GM19025 (cell line): ENCODE measurements around the gene ARHGAP40.

Experiments used
- ATAC-seq: cut with Tn5 transposase; IDR thresholded peaks from one replicate; pipeline ENCODE4 v1.9.1; 2021; ENCODE audit warnings: mild to moderate bottlenecking, low read depth, moderate library complexity; ENCODE audit not compliant: unreplicated experiment

ARHGAP40 gene

GRCh38 chr20:38645980-38646858 lies 44.6 kb downstream of the ARHGAP40 start:
- ATAC-seq, result peak; percentile 68

- ATAC-seq, result no peak
Measured at GRCh38 chr20:38649275-38649891, 47.8 kb downstream of the ARHGAP40 start.

- ATAC-seq, result no peak
Measured at GRCh38 chr20:38650010-38650409, 48.4 kb downstream of the ARHGAP40 start.

GRCh38 chr20:38651154-38651553 lies 49.5 kb downstream of the ARHGAP40 start:
- no peak for ATAC-seq

- ATAC-seq, result no peak
Measured at GRCh38 chr20:38651562-38651961, 50.0 kb downstream of the ARHGAP40 start.

- ATAC-seq, result no peak
Measured at GRCh38 chr20:38652995-38653394, 51.4 kb downstream of the ARHGAP40 start.

GRCh38 chr20:38657390-38657789 lies 55.8 kb downstream of the ARHGAP40 start:
- no peak for ATAC-seq

GRCh38 chr20:38658879-38659596 lies 57.4 kb downstream of the ARHGAP40 start:
- no peak for ATAC-seq

- no peak for ATAC-seq
Measured at GRCh38 chr20:38659597-38659880, 57.9 kb downstream of the ARHGAP40 start.

- no peak for ATAC-seq
Measured at GRCh38 chr20:38660429-38660828, 58.8 kb downstream of the ARHGAP40 start.

GRCh38 chr20:38663660-38664059 lies 62.1 kb downstream of the ARHGAP40 start:
- no peak for ATAC-seq

GRCh38 chr20:38664284-38664683 lies 62.7 kb downstream of the ARHGAP40 start:
- ATAC-seq, result no peak

GRCh38 chr20:38665094-38665493 lies 63.5 kb downstream of the ARHGAP40 start:
- no peak for ATAC-seq

- ATAC-seq, result no peak
Measured at GRCh38 chr20:38665506-38666285, 64.1 kb downstream of the ARHGAP40 start.

GRCh38 chr20:38667417-38667956 lies 65.9 kb downstream of the ARHGAP40 start:
- no peak for ATAC-seq

- no peak for ATAC-seq
Measured at GRCh38 chr20:38669688-38670087, 68.1 kb downstream of the ARHGAP40 start.

GRCh38 chr20:38670786-38671185 lies 69.2 kb downstream of the ARHGAP40 start:
- ATAC-seq, result no peak

GRCh38 chr20:38671186-38671585 lies 69.6 kb downstream of the ARHGAP40 start:
- ATAC-seq, result no peak

GRCh38 chr20:38671701-38672292 lies 70.2 kb downstream of the ARHGAP40 start:
- ATAC-seq, result no peak

GRCh38 chr20:38672504-38672903 lies 70.9 kb downstream of the ARHGAP40 start:
- no peak for ATAC-seq
